ENCODE results near the gene GARIN5A. TPM values are rescaled to one million over a fixed set of nuclear protein-coding genes. Genes with fewer than 3 reads are reported as not detected.

Gene GARIN5A
- total and polyA plus RNA-seq, 2 experiments from 2014 or later = 13.3 to 25.0 TPM

GRCh38 chr19:50507376-50507775 lies 30.7 kb upstream of the GARIN5A start (continued):
- TF ChIP-seq ETS1 (IDR thresholded peaks at IDR 0.05) = no peak
- no peak for TF ChIP-seq REST (IDR thresholded peaks at IDR 0.05; ENCODE audit: unreplicated experiment)

- H3K4me1 Mint-ChIP-seq = no peaks in the 10 kb centered on the region
- H3K36me3 ChIP-seq (ENCODE audit: insufficient read depth) = no peaks in the 10 kb centered on the region
- H3K9me2 ChIP-seq (ENCODE audit: insufficient read depth) = no peaks in the 10 kb centered on the region
- no peaks in the 10 kb centered on the region for H3K79me2 ChIP-seq (replicated peaks; ENCODE audit: insufficient read depth)
- peaks cover 96% of the 10 kb centered on the region for H3K9me3 Mint-ChIP-seq
- peaks cover 19% of the 10 kb centered on the region for H3K27me3 ChIP-seq (ENCODE audit: insufficient read depth)
- no peak overlapping the region for H3K4me2 ChIP-seq
- no peak overlapping the region for H3K27ac ChIP-seq (ENCODE audit: low read depth)
- H3K27me3 Mint-ChIP-seq (ENCODE audit: insufficient read depth, low read depth, poor library complexity) = peaks cover 9% of the 10 kb centered on the region
- ATAC-seq (no peak), DNase-seq (ENCODE audit: low spot score) (no peak)
- H2AFZ ChIP-seq = no peak overlapping the region
- H3F3A ChIP-seq (replicated peaks; ENCODE audit: low read depth) = no peaks in the 10 kb centered on the region
- H3K4me3 Mint-ChIP-seq = no peak overlapping the region
- H3K4me3 ChIP-seq = no peak overlapping the region
- H4K20me1 ChIP-seq (replicated peaks; ENCODE audit: insufficient read depth) = no peaks in the 10 kb centered on the region; the same call in 1 of the 2 replicates
- peaks cover 4% of the 10 kb centered on the region; the same call in 1 of the 2 replicates for H3K4me1 ChIP-seq (ENCODE audit: insufficient read depth)
- H3K27ac Mint-ChIP-seq = no peak overlapping the region
- peaks cover 34% of the 10 kb centered on the region for H3K36me3 Mint-ChIP-seq (ENCODE audit: low read depth)
- TF ChIP-seq ZNF114 (CRISPR knock-in tag; IDR thresholded peaks at IDR 0.05) (no peak), EZH2phosphoT487 (IDR thresholded peaks at IDR 0.05; ENCODE audit: unreplicated experiment) (no peak), CTCF (conservative IDR thresholded peaks at IDR 0.05; ENCODE audit: low read depth in 2 of 2) (no peak), POLR2AphosphoS5 (IDR thresholded peaks at IDR 0.05; ENCODE audit: low read depth) (no peak), JUNB (IDR thresholded peaks at IDR 0.05; ENCODE audit: unreplicated experiment) (no peak), ETS1 (IDR thresholded peaks at IDR 0.05) (no peak), REST (IDR thresholded peaks at IDR 0.05; ENCODE audit: unreplicated experiment) (no peak)
Observed at GRCh38 chr19:50506700-50507099, 30.1 kb upstream of the GARIN5A start.
